Nephron progenitor cell (in vitro differentiated cells): ENCODE data around the gene CPEB3.
A peak's percentile ranks its signal among the peaks of the same experiment; 100 is the strongest.
"Not testable (repeated sequence)": the region's sequence is repeated elsewhere in the genome, so short reads cannot be mapped to it uniquely, and the experiment has no call there.

Experiments used
- DNase-seq: peaks from one replicate; pipeline ENCODE4 v3.0.0; 2021
- H3K27ac Mint-ChIP-seq: 2 replicates; pipeline ENCODE4 v1.8.0; 2021; ENCODE audit warnings: mild to moderate bottlenecking, moderate library complexity, mixed read lengths
- H3K27me3 Mint-ChIP-seq: 2 replicates; pipeline ENCODE4 v1.8.0; 2021; ENCODE audit warnings: mild to moderate bottlenecking, low read depth, mixed read lengths; ENCODE audit not compliant: poor library complexity
- H3K36me3 Mint-ChIP-seq: 2 replicates; pipeline ENCODE4 v1.8.0; 2021; ENCODE audit warnings: low read depth, mixed read lengths
- H3K4me1 Mint-ChIP-seq: 2 replicates; pipeline ENCODE4 v1.8.0; 2021; ENCODE audit warnings: mixed read lengths
- H3K4me3 Mint-ChIP-seq: 2 replicates; pipeline ENCODE4 v1.8.0; 2021; ENCODE audit warnings: mild to moderate bottlenecking, moderate library complexity, mixed read lengths
- H3K9me3 Mint-ChIP-seq: 2 replicates; pipeline ENCODE4 v1.8.0; 2021; ENCODE audit warnings: mild to moderate bottlenecking, moderate library complexity, mixed read lengths
- TF ChIP-seq, protein P1 (sequence below): fragments of 200-600 bp; sonication (generic); IDR thresholded peaks from 2 replicates; pipeline ENCODE4 v1.5.0; 2021; ENCODE audit warnings: antibody characterized with exemption

CPEB3 gene

DNA sequence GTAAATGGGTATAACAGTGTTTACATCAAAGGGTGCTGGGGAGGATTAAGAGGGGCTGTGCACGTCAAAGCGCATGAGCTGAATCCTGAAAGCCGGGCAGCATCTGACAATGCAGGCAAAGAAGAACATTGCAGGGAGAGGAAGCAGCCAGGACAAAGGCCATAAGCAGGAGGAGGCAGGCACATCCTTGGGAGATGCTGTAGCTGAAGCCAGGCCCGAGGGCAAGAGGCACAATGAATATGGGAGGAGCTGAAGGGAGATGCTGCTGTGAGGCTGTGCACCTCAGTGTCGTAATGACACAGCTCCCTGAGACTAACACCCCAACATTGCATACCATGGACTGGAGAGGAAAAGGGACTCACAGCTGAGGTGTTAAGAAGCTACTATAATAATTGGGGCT, 238.1 kb downstream of the CPEB3 start:
- peaks cover 10% of the 10 kb centered on the region for H3K4me1 Mint-ChIP-seq
- no peak overlapping the region for H3K27ac Mint-ChIP-seq
- TF ChIP-seq, protein P1, sequence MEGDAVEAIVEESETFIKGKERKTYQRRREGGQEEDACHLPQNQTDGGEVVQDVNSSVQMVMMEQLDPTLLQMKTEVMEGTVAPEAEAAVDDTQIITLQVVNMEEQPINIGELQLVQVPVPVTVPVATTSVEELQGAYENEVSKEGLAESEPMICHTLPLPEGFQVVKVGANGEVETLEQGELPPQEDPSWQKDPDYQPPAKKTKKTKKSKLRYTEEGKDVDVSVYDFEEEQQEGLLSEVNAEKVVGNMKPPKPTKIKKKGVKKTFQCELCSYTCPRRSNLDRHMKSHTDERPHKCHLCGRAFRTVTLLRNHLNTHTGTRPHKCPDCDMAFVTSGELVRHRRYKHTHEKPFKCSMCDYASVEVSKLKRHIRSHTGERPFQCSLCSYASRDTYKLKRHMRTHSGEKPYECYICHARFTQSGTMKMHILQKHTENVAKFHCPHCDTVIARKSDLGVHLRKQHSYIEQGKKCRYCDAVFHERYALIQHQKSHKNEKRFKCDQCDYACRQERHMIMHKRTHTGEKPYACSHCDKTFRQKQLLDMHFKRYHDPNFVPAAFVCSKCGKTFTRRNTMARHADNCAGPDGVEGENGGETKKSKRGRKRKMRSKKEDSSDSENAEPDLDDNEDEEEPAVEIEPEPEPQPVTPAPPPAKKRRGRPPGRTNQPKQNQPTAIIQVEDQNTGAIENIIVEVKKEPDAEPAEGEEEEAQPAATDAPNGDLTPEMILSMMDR, result no peak
- H3K9me3 Mint-ChIP-seq, result no peaks in the 10 kb centered on the region
- H3K36me3 Mint-ChIP-seq, result no peaks in the 10 kb centered on the region
- DNase-seq, result no peak
- no peaks in the 10 kb centered on the region for H3K27me3 Mint-ChIP-seq
- H3K4me3 Mint-ChIP-seq, result no peak overlapping the region

DNA sequence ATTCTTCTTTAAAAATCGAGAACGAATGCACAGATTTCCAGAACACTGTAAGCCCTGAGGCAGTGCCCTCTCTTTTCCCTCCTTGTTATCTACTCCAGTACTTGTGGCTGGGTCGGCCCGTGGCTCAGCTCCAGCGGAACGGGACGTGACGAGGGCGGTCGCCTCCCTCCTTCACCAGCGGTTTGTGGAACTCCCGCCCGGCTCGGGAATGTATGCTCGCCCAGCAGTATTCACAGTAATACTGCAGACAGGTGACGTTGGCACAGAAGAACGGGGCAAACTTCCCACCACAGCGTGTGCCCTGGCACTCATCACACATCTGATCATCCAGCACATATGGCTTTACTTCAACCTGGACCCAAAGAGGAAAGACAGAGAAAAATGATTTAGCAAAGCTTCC, 238.8 kb downstream of the CPEB3 start:
- Mint-ChIP-seq H3K36me3 (no peaks in the 10 kb centered on the region), H3K4me1 (peaks cover 12% of the 10 kb centered on the region), H3K9me3 (no peaks in the 10 kb centered on the region), H3K4me3 (no peak overlapping the region), H3K27ac (no peak overlapping the region), H3K27me3 (peaks cover under 1% of the 10 kb centered on the region)
- no peak for DNase-seq
- TF ChIP-seq, protein P1, result no peak

DNA sequence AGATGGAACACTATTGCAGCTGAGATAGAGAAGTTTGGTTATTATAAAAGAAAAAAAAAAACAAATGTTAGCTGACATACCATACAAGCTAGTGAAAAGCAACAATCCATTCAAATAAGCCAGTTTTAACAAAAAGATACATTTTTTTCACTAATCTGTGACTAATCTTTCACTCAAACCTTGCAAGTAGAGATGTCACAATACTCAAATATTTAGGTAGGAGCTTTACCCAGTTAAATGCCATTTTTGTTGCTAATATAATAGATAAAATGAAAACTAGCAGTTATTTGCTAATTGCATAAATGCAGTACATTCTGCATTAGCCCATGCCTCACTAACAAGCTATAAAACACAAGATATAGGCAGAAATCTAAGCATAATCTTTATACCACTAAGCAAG, 243.7 kb downstream of the CPEB3 start:
- Mint-ChIP-seq H3K27ac (no peak overlapping the region), H3K36me3 (peaks cover 9% of the 10 kb centered on the region), H3K4me1 (peaks cover 22% of the 10 kb centered on the region), H3K9me3 (no peaks in the 10 kb centered on the region), H3K27me3 (peaks cover 35% of the 10 kb centered on the region), H3K4me3 (no peak overlapping the region)
- TF ChIP-seq, protein P1, result no peak
- DNase-seq, result no peak

DNA sequence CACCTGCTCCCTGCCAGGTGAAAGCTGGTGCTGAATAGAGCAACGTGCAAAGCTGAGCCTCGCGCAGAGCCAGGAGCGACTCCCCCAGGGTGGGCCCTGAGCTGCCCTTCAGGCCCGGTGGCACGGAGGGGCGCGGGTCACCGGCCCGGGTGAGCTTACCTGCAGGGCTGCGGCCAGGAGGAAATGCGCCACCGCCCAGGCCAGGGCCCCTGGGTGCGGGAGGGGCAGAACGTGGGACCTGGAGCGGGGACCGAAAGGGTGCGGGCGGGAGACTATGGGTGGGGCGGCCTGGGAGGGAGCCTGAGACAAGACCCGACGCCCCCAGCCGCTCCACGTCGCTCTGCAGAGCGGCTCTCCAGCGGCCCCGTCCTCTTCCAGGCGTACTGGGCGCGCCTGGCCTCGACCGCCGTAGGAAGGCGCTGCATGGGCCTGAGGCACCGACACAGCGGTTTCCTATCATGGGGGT, 245.2 kb downstream of the CPEB3 start:
- H3K27ac Mint-ChIP-seq, result no peak overlapping the region
- H3K9me3 Mint-ChIP-seq, result no peaks in the 10 kb centered on the region
- H3K27me3 Mint-ChIP-seq, result peaks cover 35% of the 10 kb centered on the region
- peak; percentile 17 for DNase-seq
- peaks cover 9% of the 10 kb centered on the region for H3K36me3 Mint-ChIP-seq
- TF ChIP-seq, protein P1, result no peak
- H3K4me1 Mint-ChIP-seq, result peaks cover 22% of the 10 kb centered on the region
- H3K4me3 Mint-ChIP-seq, result no peak overlapping the region

DNA sequence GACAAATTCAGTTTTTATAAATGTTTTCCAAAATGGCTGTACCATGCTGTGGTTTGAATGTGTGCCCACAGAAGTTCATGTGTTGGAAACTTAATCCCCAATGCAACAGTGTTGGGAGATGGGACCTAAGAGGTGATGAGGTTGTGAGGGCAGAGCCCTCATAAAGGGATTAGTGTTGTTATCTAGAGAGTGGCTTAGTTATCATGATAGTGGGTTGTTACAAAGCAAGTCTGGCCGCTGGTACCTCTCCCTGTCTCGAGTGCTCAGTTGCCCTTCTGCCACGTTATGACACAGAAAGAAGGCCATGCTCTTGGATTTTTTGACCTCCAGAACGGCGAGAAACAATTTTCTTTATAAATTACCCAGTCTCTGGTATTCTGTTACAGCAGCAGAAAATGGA, 248.3 kb downstream of the CPEB3 start:
- H3K9me3 Mint-ChIP-seq, result no peaks in the 10 kb centered on the region
- H3K4me1 Mint-ChIP-seq, result peaks cover 10% of the 10 kb centered on the region
- no peak overlapping the region for H3K4me3 Mint-ChIP-seq
- no peak for DNase-seq
- TF ChIP-seq, protein P1, result no peak
- H3K36me3 Mint-ChIP-seq, result peaks cover 22% of the 10 kb centered on the region
- peaks cover 35% of the 10 kb centered on the region for H3K27me3 Mint-ChIP-seq
- no peak overlapping the region for H3K27ac Mint-ChIP-seq

DNA sequence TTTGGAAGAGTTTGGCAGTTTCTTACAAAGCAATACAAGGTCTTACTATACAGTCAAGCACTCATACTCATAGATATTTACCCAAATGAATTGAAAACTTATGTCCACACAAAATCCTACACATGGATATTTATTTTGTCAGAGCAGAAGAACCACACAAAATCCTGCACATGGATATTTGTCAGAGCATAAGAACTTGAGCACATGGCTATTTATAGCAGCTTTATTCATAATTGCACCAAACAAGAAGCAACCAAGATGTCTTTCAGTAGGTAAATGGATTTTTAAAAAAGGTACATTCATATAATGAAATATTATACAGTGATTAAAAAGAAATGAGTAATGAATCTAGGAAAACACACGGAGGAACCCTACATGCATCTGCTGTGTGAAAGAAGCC, 251.9 kb downstream of the CPEB3 start:
- Mint-ChIP-seq H3K4me1 (peaks cover 5% of the 10 kb centered on the region), H3K36me3 (peaks cover 51% of the 10 kb centered on the region), H3K27ac (no peak overlapping the region), H3K4me3 (no peak overlapping the region), H3K9me3 (peaks cover 5% of the 10 kb centered on the region), H3K27me3 (peaks cover 5% of the 10 kb centered on the region)
- no peak for DNase-seq
- TF ChIP-seq, protein P1, result no peak

DNA sequence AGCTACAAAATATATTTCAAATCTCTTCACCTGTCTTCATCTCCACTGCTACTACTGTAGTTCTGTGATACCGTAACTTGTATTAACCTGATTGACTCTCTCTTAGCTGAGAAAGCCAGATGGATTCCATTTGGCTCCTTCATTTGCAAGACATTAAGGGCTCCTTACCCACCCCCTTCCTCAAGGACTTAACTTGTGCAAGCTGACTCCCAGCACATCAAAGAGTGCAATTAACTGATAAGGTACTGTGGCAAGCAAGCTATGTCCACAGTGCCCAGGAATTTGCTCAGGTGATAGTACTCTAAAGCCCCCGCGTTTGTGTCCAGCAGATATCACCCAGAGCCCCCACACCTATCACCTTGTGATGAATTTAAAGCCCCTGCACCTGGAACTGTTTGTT, 257.8 kb downstream of the CPEB3 start:
- H3K4me3 Mint-ChIP-seq, H3K27me3 Mint-ChIP-seq, H3K9me3 Mint-ChIP-seq, H3K4me1 Mint-ChIP-seq, H3K27ac Mint-ChIP-seq, DNase-seq: not testable (repeated sequence)
- H3K36me3 Mint-ChIP-seq, result peaks cover 69% of the 10 kb centered on the region
